ENCODE measurements around the gene CFAP46.

- 0 out of 4 replicates have a peak, but pooled peaks of 1 of the 3 experiments have one; percentile 5 for TF ChIP-seq CTCF (IDR thresholded peaks at IDR 0.05; ENCODE audit: control extremely low read depth in 1 of 3, insufficient read depth in 1 of 3, low read depth in 1 of 3, low read length in 3 of 3)
- peak; percentile 54; the same call in 1 of the 2 replicates for TF ChIP-seq EGR1 (IDR thresholded peaks at IDR 0.05; ENCODE audit: borderline replicate concordance, low read depth, low read length)
- TF ChIP-seq CEBPB (IDR thresholded peaks at IDR 0.05; ENCODE audit: low read depth, low read length) = no peak
- no peak for TF ChIP-seq JUN (IDR thresholded peaks at IDR 0.05; ENCODE audit: low read depth, low read length)
- no peak for TF ChIP-seq TEAD4 (IDR thresholded peaks at IDR 0.05; ENCODE audit: low read depth, low read length)
These were observed at the start of gene CFAP46 for GRCh38 chr10:132942101-132943057.
